ENCODE results near the gene NOS1AP.

The NOS1AP gene

GRCh38 chr1:162300057-162300917 is 230.8 kb downstream of the NOS1AP start:
- no peak overlapping the region for H3K27ac ChIP-seq
- TF ChIP-seq CTCF (conservative IDR thresholded peaks at IDR 0.05): no peak
- no peak for TF ChIP-seq ZFX (IDR thresholded peaks at IDR 0.05)

GRCh38 chr1:162301696-162302095 is 232.2 kb downstream of the NOS1AP start:
- TF ChIP-seq CTCF (conservative IDR thresholded peaks at IDR 0.05) (no peak), ZFX (IDR thresholded peaks at IDR 0.05) (no peak)

GRCh38 chr1:162302306-162303003 is 233.0 kb downstream of the NOS1AP start:
- TF ChIP-seq CTCF (conservative IDR thresholded peaks at IDR 0.05) (no peak), ZFX (IDR thresholded peaks at IDR 0.05) (no peak)
- no peak overlapping the region for H3K27ac ChIP-seq

More at GRCh38 chr1:162301696-162302095, 232.2 kb downstream of the NOS1AP start:
- no peak overlapping the region for H3K27ac ChIP-seq

GRCh38 chr1:162303004-162303344 is 233.5 kb downstream of the NOS1AP start:
- H3K27ac ChIP-seq: peak overlapping the region; percentile 52
- TF ChIP-seq CTCF (conservative IDR thresholded peaks at IDR 0.05): no peak
- no peak for TF ChIP-seq ZFX (IDR thresholded peaks at IDR 0.05)

- TF ChIP-seq CTCF (conservative IDR thresholded peaks at IDR 0.05): no peak
- no peak for TF ChIP-seq ZFX (IDR thresholded peaks at IDR 0.05)
Observed at GRCh38 chr1:162304736-162305135, 235.2 kb downstream of the NOS1AP start.

GRCh38 chr1:162305969-162306368 is 236.5 kb downstream of the NOS1AP start:
- TF ChIP-seq ZFX (IDR thresholded peaks at IDR 0.05) (no peak), CTCF (conservative IDR thresholded peaks at IDR 0.05) (no peak)
- no peak overlapping the region for H3K27ac ChIP-seq

More at GRCh38 chr1:162304736-162305135, 235.2 kb downstream of the NOS1AP start:
- H3K27ac ChIP-seq: no peak overlapping the region

- TF ChIP-seq CTCF (conservative IDR thresholded peaks at IDR 0.05) (no peak), ZFX (IDR thresholded peaks at IDR 0.05) (no peak)
- H3K27ac ChIP-seq: no peak overlapping the region
Observed at GRCh38 chr1:162310337-162310736, 240.8 kb downstream of the NOS1AP start.

All from C4-2B (cell line).